Ascending aorta (tissue), 2 donors: ENCODE results near the gene ZMYM2. TPM values are rescaled to one million over a fixed set of nuclear protein-coding genes. Genes with fewer than 3 reads are reported as not detected.

Experiments
- DNase-seq, 2 donors: peaks; one replicate each; pipeline ENCODE4 v3.0.0-alpha.2; 2019; ENCODE audit warnings: low spot score in 2 of 2
- H3K27ac ChIP-seq, 2 donors: fragments of 200-600 bp; sonication (generic); one replicate each; pipeline ENCODE4 v1.5.1; 2016 to 2017; ENCODE audit warnings: mild to moderate bottlenecking in 1 of 2
- H3K27me3 ChIP-seq: fragments of 200-600 bp; sonication (generic); one replicate; pipeline ENCODE4 v1.5.1; 2017
- H3K36me3 ChIP-seq, 2 donors: fragments of 200-600 bp; sonication (generic); one replicate each; pipeline ENCODE4 v1.5.1; 2016
- H3K4me1 ChIP-seq, 2 donors: fragments of 200-600 bp; sonication (generic); one replicate each; pipeline ENCODE4 v1.5.1; 2016 to 2017; ENCODE audit warnings: mild to moderate bottlenecking in 1 of 2
- H3K4me3 ChIP-seq, 2 donors: fragments of 200-600 bp; sonication (generic); one replicate each; pipeline ENCODE4 v1.5.1; 2016 to 2017; ENCODE audit warnings: mild to moderate bottlenecking in 1 of 2
- H3K9me3 ChIP-seq, 2 donors: fragments of 200-600 bp; sonication (generic); one replicate each; pipeline ENCODE4 v1.5.1; 2016
- intact Hi-C: fragments of 100-400 bp; cut with DNase I; formaldehyde crosslinking; loops from one replicate; pipeline ENCODE4 v1.15.1; 2023
- total RNA-seq: library from RNA; depleted of rRNA; stranded (reverse); fragments of >200 nt; gene quantifications from one replicate; pipeline ENCODE4 v1.1.0, GENCODE V29; 2016
- TF ChIP-seq, protein P1 (sequence below), 3 experiments: fragments of 200-600 bp in 2 of 3; fragments of 450-650 bp in 1 of 3; sonication (generic) in 2 of 3; IDR thresholded peaks; one replicate each; pipeline ENCODE4 v1.5.1; 2016 to 2019; ENCODE audit warnings: antibody characterized with exemption in 3 of 3, mild to moderate bottlenecking in 1 of 3, moderate library complexity in 1 of 3

The ZMYM2 gene
- total RNA-seq, 1 donor from 2014 or later: 76.6 TPM

DNA sequence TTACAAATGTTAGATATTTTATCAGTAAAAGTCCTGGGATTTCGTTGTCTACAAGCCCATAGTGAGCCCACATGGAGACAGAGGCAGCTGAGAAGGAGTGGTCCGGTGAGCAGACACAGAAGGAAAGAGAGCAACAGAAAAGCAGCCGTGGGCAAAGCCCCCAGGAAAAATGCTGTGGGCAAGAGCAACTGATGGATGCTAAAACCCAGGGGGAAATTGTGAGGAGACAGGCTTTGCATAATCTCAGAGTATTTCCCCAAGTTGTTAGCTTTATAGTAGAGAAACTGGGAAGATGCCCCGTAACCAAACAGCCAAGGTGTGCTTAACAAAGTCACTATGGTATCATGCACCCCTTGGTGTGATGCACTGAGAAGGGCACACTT lies 167.2 kb downstream of the ZMYM2 start:
- Histone ChIP-seq H3K27ac (peak overlapping the region in 1 of 2 donors; percentile 90), H3K27me3 (no peaks in the 10 kb centered on the region), H3K4me3 (no peak overlapping the region), H3K36me3 (no peaks in the 10 kb centered on the region), H3K9me3 (no peaks in the 10 kb centered on the region), H3K4me1 (peaks cover 0 to 13% of the 10 kb centered on the region in 2 donors)
- no peak for DNase-seq
- TF ChIP-seq, protein P1, sequence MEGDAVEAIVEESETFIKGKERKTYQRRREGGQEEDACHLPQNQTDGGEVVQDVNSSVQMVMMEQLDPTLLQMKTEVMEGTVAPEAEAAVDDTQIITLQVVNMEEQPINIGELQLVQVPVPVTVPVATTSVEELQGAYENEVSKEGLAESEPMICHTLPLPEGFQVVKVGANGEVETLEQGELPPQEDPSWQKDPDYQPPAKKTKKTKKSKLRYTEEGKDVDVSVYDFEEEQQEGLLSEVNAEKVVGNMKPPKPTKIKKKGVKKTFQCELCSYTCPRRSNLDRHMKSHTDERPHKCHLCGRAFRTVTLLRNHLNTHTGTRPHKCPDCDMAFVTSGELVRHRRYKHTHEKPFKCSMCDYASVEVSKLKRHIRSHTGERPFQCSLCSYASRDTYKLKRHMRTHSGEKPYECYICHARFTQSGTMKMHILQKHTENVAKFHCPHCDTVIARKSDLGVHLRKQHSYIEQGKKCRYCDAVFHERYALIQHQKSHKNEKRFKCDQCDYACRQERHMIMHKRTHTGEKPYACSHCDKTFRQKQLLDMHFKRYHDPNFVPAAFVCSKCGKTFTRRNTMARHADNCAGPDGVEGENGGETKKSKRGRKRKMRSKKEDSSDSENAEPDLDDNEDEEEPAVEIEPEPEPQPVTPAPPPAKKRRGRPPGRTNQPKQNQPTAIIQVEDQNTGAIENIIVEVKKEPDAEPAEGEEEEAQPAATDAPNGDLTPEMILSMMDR (IDR thresholded peaks at IDR 0.05): no peak
- intact Hi-C loops: loop anchor here (2.0 to 10.0 kb wide), 2 partner anchors 35 to 579 kb away; partner anchors contain the start of genes GJA3 and IL17D

DNA sequence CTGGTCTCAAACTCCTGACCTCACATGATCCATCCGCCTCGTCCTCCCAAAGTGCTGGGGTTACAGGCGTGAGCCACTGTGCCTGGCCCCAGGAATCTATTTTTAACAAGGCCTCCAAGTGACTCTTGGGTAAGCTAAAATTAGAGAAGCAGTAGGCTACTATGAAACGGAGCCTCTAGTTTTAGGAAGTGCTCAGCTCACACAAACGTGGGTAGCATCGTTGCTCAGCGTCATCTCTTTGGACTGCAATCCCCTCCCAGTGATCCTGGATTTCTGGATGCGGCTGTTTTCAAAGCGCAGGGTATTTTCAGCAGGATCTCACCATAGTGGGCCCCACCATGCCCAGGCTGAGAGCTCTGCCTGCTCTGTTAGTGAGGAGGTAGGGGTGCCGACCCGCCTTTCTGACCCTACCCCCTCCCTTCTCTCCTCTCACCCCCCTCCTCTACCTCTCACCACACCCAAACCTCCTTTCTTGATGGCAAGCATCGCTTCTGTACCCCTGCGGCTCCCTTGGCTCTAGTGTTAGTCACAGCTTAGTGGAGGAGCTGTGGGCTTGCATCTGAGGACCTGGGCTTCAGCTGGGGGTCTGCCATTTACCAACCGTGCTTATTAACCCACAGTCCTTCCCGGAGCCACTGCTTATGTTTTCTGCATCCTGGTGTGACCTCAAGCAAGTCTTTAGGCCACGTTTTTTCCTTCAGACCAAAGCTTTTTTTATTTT lies 168.2 kb downstream of the ZMYM2 start:
- H3K27me3 ChIP-seq: no peaks in the 10 kb centered on the region
- peak overlapping the region; percentile 90 for H3K27ac ChIP-seq
- TF ChIP-seq, protein P1 (IDR thresholded peaks at IDR 0.05): no peak
- peaks cover 0 to 13% of the 10 kb centered on the region in 2 donors for H3K4me1 ChIP-seq
- peak overlapping the region in 1 of 2 donors; percentile 84 for H3K4me3 ChIP-seq
- intact Hi-C loops: loop anchor here (2.0 to 10.0 kb wide), 2 partner anchors 34 to 578 kb away; partner anchors contain the start of genes GJA3 and IL17D
- no peaks in the 10 kb centered on the region for H3K9me3 ChIP-seq
- H3K36me3 ChIP-seq: no peaks in the 10 kb centered on the region
- DNase-seq: no peak

DNA sequence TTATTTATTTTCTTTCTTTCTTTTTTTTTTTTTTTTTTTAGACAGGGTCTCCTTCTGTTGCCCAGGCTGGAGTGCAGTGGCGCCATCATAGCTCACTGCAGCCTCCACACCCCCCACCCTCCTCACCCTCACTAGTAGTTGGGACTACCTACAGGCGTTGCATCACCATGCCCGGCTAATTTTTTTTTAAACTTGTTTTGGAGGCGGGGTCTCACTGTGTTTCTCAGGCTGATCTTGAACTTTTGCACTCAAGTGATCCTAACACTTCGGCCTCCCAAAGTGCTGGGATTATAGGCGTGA lies 168.7 kb downstream of the ZMYM2 start:
- Histone ChIP-seq H3K4me3 (peak overlapping the region; percentile 83 to 84), H3K27me3 (no peaks in the 10 kb centered on the region), H3K36me3 (no peaks in the 10 kb centered on the region), H3K4me1 (peaks cover 0 to 13% of the 10 kb centered on the region in 2 donors), H3K9me3 (no peaks in the 10 kb centered on the region), H3K27ac (peak overlapping the region; percentile 90)
- intact Hi-C loops: loop anchor here (2.0 to 10.0 kb wide), 2 partner anchors 34 to 578 kb away; partner anchors contain the start of genes GJA3 and IL17D
- TF ChIP-seq, protein P1 (IDR thresholded peaks at IDR 0.05): no peak
- no peak for DNase-seq

DNA sequence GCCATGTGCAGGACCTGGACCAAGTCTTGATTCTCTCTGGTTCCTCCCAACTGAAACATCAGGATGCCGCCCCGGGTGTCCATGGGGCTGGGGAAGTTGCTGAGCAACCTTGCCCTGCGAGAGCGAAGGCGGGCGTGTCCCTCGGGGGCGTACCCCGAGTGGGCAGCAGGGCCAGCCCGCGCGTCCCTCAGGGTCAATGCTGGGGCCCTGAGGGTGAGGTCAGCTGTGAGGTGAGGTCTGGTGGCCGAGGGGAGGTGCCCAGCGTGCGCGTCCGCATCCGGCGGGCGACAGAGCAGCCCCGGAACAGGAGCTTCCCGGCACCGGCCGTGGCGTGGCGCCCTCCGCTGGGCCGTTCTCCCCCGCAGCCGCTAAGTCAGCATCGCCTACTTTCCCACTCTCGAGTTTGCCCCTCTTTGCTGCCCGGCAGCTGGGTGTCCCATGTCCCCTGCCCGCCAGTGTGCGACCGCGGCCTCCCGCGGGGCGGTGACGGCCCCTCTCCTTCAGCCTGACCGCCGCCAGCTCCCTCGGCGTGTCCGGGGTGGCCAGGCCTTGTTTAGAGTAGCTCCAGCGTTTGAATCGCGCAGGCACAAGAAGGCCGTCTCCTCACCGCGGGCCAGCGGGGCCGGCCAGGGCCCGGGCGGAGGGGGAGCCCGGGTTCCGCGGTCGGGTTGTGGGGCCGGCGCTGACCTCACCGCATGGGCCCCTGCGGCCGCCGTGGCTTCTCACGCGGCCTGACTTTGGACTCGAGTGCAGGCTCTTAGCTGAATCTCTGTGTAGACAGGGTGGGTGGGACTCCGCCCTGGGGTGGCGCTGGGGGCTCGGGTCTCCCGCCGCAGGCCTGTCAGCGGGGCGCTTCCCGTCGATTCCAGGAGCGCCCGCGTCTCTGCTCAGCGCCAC lies 169.3 kb downstream of the ZMYM2 start:
- DNase-seq: peak in 1 of 2 donors; percentile 83
- Histone ChIP-seq H3K27ac (peak overlapping the region; percentile 90), H3K9me3 (no peaks in the 10 kb centered on the region), H3K4me3 (peak overlapping the region; percentile 83 to 84), H3K36me3 (no peaks in the 10 kb centered on the region), H3K4me1 (peaks cover 0 to 13% of the 10 kb centered on the region in 2 donors), H3K27me3 (no peaks in the 10 kb centered on the region)
- intact Hi-C loops: loop anchor here (2.0 to 10.0 kb wide), 2 partner anchors 33 to 577 kb away; partner anchors contain the start of genes GJA3 and IL17D
- TF ChIP-seq, protein P1 (IDR thresholded peaks at IDR 0.05): peak in 2 of 3 experiments; percentile 32 to 54

DNA sequence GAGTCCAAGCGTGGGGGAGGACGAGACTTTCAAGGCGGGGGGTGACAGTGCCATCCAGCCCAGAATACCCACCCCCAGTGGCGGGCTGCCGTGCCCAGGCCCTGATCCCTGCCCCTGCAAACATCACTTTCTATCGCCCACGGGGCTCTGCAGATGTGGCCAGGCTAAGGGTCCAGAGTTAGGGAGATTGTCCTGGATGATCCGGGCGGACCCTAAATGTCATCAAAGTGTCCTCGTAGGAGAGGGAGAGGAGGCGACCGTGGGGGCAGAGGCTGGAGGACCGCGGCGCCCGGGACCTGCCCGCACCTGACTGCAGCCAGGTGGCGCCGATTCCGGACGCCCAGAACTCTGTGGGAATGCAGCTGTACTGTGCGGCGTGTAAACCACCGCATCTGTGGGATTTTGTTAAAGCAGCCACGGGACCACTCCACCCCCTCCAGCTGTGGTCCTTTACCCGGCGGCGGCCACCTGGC lies 170.0 kb downstream of the ZMYM2 start:
- TF ChIP-seq, protein P1 (IDR thresholded peaks at IDR 0.05): peak in 1 of 3 experiments; percentile 40
- H3K27ac ChIP-seq: peak overlapping the region; percentile 90
- no peaks in the 10 kb centered on the region for H3K36me3 ChIP-seq
- DNase-seq: no peak
- H3K4me1 ChIP-seq: peaks cover 0 to 13% of the 10 kb centered on the region in 2 donors
- no peaks in the 10 kb centered on the region for H3K9me3 ChIP-seq
- intact Hi-C loops: loop anchor here (10.0 kb wide), 1 partner anchor 576 kb away; the partner anchor contains the start of gene IL17D
- no peaks in the 10 kb centered on the region for H3K27me3 ChIP-seq
- H3K4me3 ChIP-seq: peak overlapping the region; percentile 83 to 84
